Measurements from ENCODE around the gene TAOK1. TPM values are rescaled to one million over a fixed set of nuclear protein-coding genes. Genes with fewer than 3 reads are reported as not detected.
A peak's percentile ranks its signal among the peaks of the same experiment; 100 is the strongest.

Gene TAOK1
- total RNA-seq, 2 experiments from 2014 or later: 46.5 to 47.7 TPM

DNA sequence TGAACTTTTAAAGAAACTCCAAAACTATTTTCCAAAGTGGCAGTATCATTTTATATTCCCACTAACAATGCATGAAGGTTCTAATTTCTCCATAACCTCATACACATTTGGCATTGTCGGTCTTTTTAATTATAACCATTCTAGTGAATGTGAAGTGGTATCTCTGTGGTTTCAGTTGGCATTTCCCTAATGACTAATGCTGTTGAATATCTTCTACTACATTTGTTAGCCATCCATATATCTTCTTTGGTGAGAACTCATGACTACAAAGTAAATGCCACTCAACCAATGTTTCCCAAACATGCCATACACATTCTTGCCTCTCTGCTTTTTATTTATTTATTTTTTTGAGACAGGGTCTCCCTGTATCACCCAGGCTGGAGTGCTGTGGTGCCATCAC, 31.7 kb upstream of the TAOK1 start:
- DNase-seq: no peak
- Mint-ChIP-seq H3K27ac (no peak overlapping the region), H3K36me3 (ENCODE audit: low read depth) (no peaks in the 10 kb centered on the region), H3K4me3 (no peak overlapping the region), H3K9me3 (no peaks in the 10 kb centered on the region), H3K27me3 (peaks cover 3% of the 10 kb centered on the region), H3K4me1 (peaks cover 3% of the 10 kb centered on the region)
- POLR2A ChIA-PET: no interaction called here
- CTCF ChIA-PET: no interaction called here

DNA sequence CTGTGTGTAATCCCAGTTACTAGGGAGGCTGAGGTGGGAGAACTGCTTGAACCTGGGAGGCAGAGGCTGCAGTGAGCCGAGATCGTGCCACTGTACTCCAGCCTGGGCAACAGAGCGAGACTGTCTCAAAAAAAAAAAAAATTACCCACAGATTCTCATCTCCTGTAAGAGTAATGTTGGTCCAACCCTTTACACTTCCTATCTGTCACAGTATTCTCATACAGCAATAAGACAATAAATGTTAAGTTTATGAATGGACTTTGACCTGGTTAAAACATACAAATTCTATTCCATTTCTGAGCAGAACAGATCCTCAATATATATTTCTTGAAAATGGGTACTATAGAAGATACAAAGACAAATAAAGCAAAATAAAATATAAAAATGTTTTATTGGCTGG, 30.4 kb upstream of the TAOK1 start:
- ChIA-PET POLR2A (no interaction called here), CTCF (interaction anchor here (0.5 to 1.0 kb wide), 2 partner anchors 10 to 122 kb away, joined by 3 to 4 read pairs; no protein-coding TSS in a partner anchor)
- peaks cover 3% of the 10 kb centered on the region for H3K4me1 Mint-ChIP-seq
- H3K27me3 Mint-ChIP-seq: no peaks in the 10 kb centered on the region
- DNase-seq: no peak
- H3K9me3 Mint-ChIP-seq: no peaks in the 10 kb centered on the region
- no peak overlapping the region for H3K27ac Mint-ChIP-seq
- no peak overlapping the region for H3K4me3 Mint-ChIP-seq
- H3K36me3 Mint-ChIP-seq (ENCODE audit: low read depth): no peaks in the 10 kb centered on the region

- ChIA-PET POLR2A (interaction anchor here (0.7 kb wide), 1 partner anchor 137 kb away, joined by 6 read pairs; no protein-coding TSS in a partner anchor), CTCF (interaction anchor here (1.3 kb wide), 1 partner anchor 73 kb away, joined by 3 read pairs; no protein-coding TSS in a partner anchor)
- no peaks in the 10 kb centered on the region for H3K9me3 Mint-ChIP-seq
- no peaks in the 10 kb centered on the region for H3K27me3 Mint-ChIP-seq
- H3K4me3 Mint-ChIP-seq: no peak overlapping the region
- DNase-seq: no peak
- no peaks in the 10 kb centered on the region for H3K4me1 Mint-ChIP-seq
- H3K27ac Mint-ChIP-seq: no peak overlapping the region
- H3K36me3 Mint-ChIP-seq (ENCODE audit: low read depth): no peaks in the 10 kb centered on the region
Measured at GRCh38 chr17:29363716-29364115, 26.4 kb upstream of the TAOK1 start.

- Mint-ChIP-seq H3K36me3 (ENCODE audit: low read depth) (no peaks in the 10 kb centered on the region), H3K27me3 (no peaks in the 10 kb centered on the region), H3K4me1 (no peaks in the 10 kb centered on the region), H3K4me3 (no peak overlapping the region), H3K27ac (no peak overlapping the region), H3K9me3 (no peaks in the 10 kb centered on the region)
- no peak for DNase-seq
- ChIA-PET CTCF (interaction anchor here (0.8 kb wide), 1 partner anchor 20 kb away, joined by 3 read pairs; no protein-coding TSS in a partner anchor), POLR2A (no interaction called here)
Measured at GRCh38 chr17:29364691-29365090, 25.5 kb upstream of the TAOK1 start.

GRCh38 chr17:29368161-29368560, 22.0 kb upstream of the TAOK1 start:
- H3K27me3 Mint-ChIP-seq: no peaks in the 10 kb centered on the region
- H3K27ac Mint-ChIP-seq: no peak overlapping the region
- H3K36me3 Mint-ChIP-seq (ENCODE audit: low read depth): no peaks in the 10 kb centered on the region
- CTCF ChIA-PET: no interaction called here
- DNase-seq: no peak
- POLR2A ChIA-PET: no interaction called here
- no peaks in the 10 kb centered on the region for H3K9me3 Mint-ChIP-seq
- no peak overlapping the region for H3K4me3 Mint-ChIP-seq
- no peaks in the 10 kb centered on the region for H3K4me1 Mint-ChIP-seq

DNA sequence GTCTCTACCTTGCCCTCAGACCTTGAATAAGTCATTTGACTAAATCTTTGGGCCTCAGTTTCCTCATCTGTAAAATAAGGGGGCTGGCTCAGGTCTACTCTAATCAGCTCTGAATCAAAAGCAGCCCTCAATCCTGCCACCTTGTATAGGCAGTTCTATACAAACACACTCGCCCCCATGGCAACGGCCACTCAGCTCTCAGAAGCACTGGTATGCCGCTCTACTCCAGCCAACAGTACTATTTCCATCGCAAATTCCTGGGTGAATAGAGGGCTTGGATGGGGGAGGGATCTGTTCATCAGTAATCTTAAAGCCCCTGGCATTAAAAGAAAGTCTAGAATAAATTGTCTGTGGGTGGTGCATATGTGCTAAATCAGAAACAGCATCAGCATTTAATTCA, 21.2 kb upstream of the TAOK1 start:
- DNase-seq: no peak
- H3K4me3 Mint-ChIP-seq: no peak overlapping the region
- no peaks in the 10 kb centered on the region for H3K9me3 Mint-ChIP-seq
- no peaks in the 10 kb centered on the region for H3K36me3 Mint-ChIP-seq (ENCODE audit: low read depth)
- ChIA-PET POLR2A (no interaction called here), CTCF (interaction anchor here (0.5 to 1.9 kb wide), 7 partner anchors 17 to 227 kb away, joined by 3 to 8 read pairs (median 3); partner anchors contain the start of genes ABHD15 and TP53I13)
- H3K4me1 Mint-ChIP-seq: no peaks in the 10 kb centered on the region
- H3K27ac Mint-ChIP-seq: no peak overlapping the region
- H3K27me3 Mint-ChIP-seq: no peaks in the 10 kb centered on the region

- H3K27ac Mint-ChIP-seq: no peak overlapping the region
- H3K4me3 Mint-ChIP-seq: no peak overlapping the region
- peak; percentile 63 for DNase-seq
- no peaks in the 10 kb centered on the region for H3K36me3 Mint-ChIP-seq (ENCODE audit: low read depth)
- ChIA-PET POLR2A (no interaction called here), CTCF (interaction anchor here (0.7 to 1.9 kb wide), 18 partner anchors 8 to 661 kb away, joined by 3 to 8 read pairs (median 3); partner anchors contain the start of genes ABHD15, ANKRD13B and TP53I13)
- no peaks in the 10 kb centered on the region for H3K27me3 Mint-ChIP-seq
- no peaks in the 10 kb centered on the region for H3K9me3 Mint-ChIP-seq
- no peaks in the 10 kb centered on the region for H3K4me1 Mint-ChIP-seq
Measured at GRCh38 chr17:29369831-29370735, 20.1 kb upstream of the TAOK1 start.

DNA sequence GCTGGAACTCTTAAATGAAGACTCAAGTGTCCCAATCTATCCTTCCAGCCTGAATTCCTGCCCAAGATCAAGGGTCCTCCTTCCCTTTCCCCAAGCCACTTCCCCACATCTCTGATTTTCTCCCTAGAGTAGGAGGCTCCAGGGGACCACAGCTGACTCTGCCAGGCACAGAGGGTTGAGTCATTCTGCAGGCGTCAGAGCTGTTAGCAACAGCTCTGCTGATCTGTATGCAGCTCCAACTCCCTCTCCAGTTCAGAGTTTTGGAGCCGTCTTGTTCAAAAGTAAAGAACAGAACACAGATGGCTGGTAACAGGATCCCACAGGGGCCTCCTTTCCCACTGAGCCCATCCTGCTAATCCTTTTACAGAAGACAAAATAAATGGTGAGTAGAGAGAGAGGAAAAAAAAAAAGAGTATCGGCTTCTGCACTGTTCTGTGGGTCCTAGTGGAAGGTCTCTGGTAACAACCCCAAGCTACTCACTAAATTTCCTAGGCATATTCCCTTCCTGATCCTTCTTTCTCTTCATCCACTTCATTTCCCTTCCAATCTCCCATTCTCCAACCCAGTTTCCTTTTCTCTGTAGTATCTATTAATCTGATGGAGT, 13.4 kb upstream of the TAOK1 start:
- POLR2A ChIA-PET: interaction anchor here (0.6 to 0.8 kb wide), 3 partner anchors 14 to 360 kb away, joined by 3 to 4 read pairs (median 3); no protein-coding TSS in a partner anchor
- Mint-ChIP-seq H3K4me1 (no peaks in the 10 kb centered on the region), H3K36me3 (ENCODE audit: low read depth) (no peaks in the 10 kb centered on the region), H3K4me3 (no peak overlapping the region), H3K27me3 (no peaks in the 10 kb centered on the region), H3K9me3 (no peaks in the 10 kb centered on the region), H3K27ac (no peak overlapping the region)
- CTCF ChIA-PET: interaction anchor here (0.6 kb wide), 1 partner anchor 33 kb away, joined by 5 read pairs; no protein-coding TSS in a partner anchor
- DNase-seq: no peak

DNA sequence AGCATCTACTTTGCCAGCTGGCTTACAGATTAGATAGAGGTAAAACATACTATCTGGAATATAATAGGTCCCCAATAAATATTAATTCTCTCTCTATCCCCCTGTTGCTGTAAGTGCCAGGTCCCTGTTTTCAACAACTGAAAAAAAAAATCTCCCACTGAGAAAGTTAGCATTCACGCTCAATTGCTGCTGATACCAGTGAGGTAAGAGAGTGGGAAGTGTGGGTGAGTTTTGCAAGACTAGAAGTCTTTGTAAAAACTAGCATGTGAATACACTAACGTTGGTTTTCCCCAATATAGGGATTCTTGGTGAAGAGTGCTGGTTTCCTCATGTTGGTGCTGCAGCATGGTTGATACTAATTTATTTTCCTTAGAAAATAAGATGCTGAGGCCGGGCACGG, 11.7 kb upstream of the TAOK1 start:
- H3K9me3 Mint-ChIP-seq: no peaks in the 10 kb centered on the region
- ChIA-PET POLR2A (no interaction called here), CTCF (interaction anchor here (0.7 to 1.4 kb wide), 2 partner anchors 8 to 1607 kb away, joined by 4 read pairs; no protein-coding TSS in a partner anchor)
- no peak overlapping the region for H3K4me3 Mint-ChIP-seq
- no peaks in the 10 kb centered on the region for H3K27me3 Mint-ChIP-seq
- no peaks in the 10 kb centered on the region for H3K4me1 Mint-ChIP-seq
- no peaks in the 10 kb centered on the region for H3K36me3 Mint-ChIP-seq (ENCODE audit: low read depth)
- DNase-seq: no peak
- no peak overlapping the region for H3K27ac Mint-ChIP-seq

DNA sequence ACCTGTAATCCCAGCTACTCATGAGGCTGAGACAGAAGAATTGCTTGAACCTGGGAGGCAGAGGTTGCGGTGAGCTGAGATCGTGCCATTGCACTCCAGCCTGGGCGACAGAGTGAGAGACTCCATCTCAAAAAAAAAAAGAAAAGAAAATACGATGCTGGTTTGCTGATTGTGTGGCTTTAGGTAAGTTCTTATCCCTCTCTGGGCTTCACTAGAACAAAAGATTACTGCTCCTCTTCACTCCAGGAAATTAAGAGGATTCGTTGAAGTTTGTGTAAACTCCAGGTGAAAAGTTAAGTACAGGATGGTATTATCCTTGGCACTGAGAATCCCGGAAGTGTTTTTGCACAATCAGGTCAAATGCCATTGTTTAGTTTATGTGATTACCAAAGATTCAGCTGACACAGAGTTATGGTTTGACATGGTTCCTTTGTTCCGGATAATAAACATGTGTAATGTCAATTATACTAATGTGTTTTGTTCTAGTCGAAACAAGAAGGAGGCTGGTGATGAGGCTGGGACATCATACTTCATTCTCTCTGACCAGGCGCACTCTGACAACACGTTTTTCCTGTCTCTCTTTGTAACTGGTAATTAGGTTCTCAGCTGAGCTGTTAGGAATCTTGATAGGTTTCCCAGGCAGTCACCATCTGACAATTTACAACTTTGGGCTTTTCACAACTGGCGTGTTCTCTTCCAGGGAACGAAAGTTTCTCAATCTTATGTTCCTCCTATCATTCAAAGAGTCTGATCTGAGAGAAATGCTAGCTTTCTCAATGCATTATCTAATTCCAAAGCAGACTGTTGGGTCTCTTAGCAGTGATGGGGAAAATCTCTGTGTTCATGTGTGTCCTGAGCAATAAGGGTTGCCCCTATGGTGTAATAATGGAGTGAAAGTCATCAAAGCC, 10.8 kb upstream of the TAOK1 start:
- no peaks in the 10 kb centered on the region for H3K9me3 Mint-ChIP-seq
- H3K36me3 Mint-ChIP-seq (ENCODE audit: low read depth): no peaks in the 10 kb centered on the region
- ChIA-PET POLR2A (no interaction called here), CTCF (interaction anchor here (1.4 kb wide), 1 partner anchor 9 kb away, joined by 4 read pairs; no protein-coding TSS in a partner anchor)
- no peak overlapping the region for H3K4me3 Mint-ChIP-seq
- DNase-seq: no peak
- H3K4me1 Mint-ChIP-seq: no peaks in the 10 kb centered on the region
- H3K27ac Mint-ChIP-seq: no peak overlapping the region
- H3K27me3 Mint-ChIP-seq: no peaks in the 10 kb centered on the region

DNA sequence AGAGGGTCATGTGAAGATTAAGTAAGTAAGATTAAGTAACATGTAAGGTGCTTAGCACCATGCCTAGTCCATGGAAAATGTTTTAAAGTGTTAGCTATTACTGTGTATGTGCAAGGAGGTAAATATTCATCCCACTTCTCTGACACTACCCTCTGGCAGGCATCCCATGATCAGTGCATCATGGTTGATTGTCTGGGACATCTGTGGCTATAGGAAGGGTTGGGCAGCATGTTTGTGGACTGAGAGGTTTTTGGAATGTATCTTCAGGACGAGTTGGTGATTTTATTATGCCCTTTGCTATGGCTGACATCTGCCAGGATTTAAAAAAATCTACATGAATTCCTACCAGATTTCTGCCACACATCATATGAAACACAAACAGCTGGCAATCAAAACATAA, 6.5 kb upstream of the TAOK1 start:
- Mint-ChIP-seq H3K4me3 (no peak overlapping the region), H3K36me3 (ENCODE audit: low read depth) (no peaks in the 10 kb centered on the region), H3K4me1 (no peaks in the 10 kb centered on the region), H3K9me3 (no peaks in the 10 kb centered on the region), H3K27me3 (no peaks in the 10 kb centered on the region), H3K27ac (no peak overlapping the region)
- CTCF ChIA-PET: interaction anchor here (0.6 to 1.1 kb wide), 3 partner anchors 13 to 234 kb away, joined by 3 to 5 read pairs (median 3); no protein-coding TSS in a partner anchor
- no peak for DNase-seq
- POLR2A ChIA-PET: no interaction called here

GRCh38 chr17:29384901-29385300, 5.3 kb upstream of the TAOK1 start:
- CTCF ChIA-PET: interaction anchor here (0.5 to 1.2 kb wide), 3 partner anchors 10 to 82 kb away, joined by 3 to 4 read pairs (median 3); no protein-coding TSS in a partner anchor
- H3K4me1 Mint-ChIP-seq: peaks cover 6% of the 10 kb centered on the region
- DNase-seq: no peak

More at GRCh38 chr17:29384901-29385300, 5.3 kb upstream of the TAOK1 start:
- Mint-ChIP-seq H3K9me3 (no peaks in the 10 kb centered on the region), H3K36me3 (ENCODE audit: low read depth) (no peaks in the 10 kb centered on the region), H3K4me3 (no peak overlapping the region), H3K27me3 (no peaks in the 10 kb centered on the region), H3K27ac (no peak overlapping the region)
- POLR2A ChIA-PET: no interaction called here

Data from activated CD4-positive, alpha-beta T cell treated with anti-CD3 and anti-CD28 coated beads, Interleukin-2, amount 10 ng/mL, durations not matched to agents 7 days and 5 days (primary cell).